GM19025 (cell line): ENCODE results near the gene METAP1.
"Not testable (repeated sequence)": the region's sequence is repeated elsewhere in the genome, so short reads cannot be mapped to it uniquely, and the experiment has no call there.

ENCODE experiments used
- ATAC-seq: cut with Tn5 transposase; IDR thresholded peaks from one replicate; pipeline ENCODE4 v1.9.1; 2021; ENCODE audit warnings: mild to moderate bottlenecking, low read depth, moderate library complexity; ENCODE audit not compliant: unreplicated experiment

Gene METAP1

DNA sequence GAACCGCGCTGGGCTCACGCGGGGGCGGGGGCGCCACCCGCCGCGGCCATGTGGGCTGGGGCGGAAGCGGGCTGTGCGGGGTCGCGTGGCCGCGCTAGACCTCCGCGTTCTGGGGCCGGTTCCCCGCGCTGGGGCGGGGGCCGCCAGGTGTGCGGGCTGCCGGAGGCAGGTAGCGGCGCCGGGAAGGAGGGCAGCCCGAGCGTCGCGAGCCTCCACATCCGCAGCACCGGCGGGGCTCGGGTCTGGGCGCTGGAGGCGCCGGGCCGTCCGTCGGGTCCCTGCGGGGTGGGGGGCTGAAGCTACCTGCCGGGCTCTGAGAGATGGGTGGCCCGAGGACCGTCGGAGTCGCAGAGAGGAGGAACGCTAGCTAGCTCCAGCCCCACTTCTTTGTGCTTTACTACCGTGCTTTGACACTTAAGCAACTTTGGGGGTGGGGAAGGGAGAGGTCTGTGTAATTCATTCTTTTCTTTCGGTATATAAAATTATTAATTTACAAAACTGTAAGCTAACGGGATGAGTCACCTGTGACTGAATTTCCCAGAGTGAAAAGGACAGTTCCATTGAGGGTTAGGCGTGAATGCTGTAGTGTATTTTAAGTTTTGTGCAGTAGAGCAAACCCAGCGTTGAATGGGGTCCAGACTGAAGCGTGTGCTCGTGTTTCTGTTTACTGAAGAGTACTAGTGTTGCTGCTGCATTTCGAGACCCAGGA is 689 bp downstream of the METAP1 start:
- ATAC-seq, result no peak

DNA sequence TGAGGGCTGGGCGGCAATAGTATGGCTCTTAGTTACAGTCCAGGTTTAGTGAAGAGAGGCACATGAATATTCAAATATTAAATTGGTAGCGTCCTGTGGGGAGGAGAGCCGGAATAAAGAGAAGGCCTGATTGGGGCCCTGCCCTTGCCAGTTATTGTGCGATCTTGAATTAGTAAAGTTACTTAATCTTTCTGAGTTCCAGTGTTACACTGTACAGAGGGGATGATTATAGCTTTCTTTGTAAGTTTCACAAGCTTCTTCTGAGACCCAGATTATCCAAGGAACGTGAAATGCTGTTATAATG is 1.2 kb downstream of the METAP1 start:
- ATAC-seq, result no peak

- no peak for ATAC-seq
These were observed 1.6 kb downstream of the METAP1 start for GRCh38 chr4:98997166-98997565.

- no peak for ATAC-seq
These were observed 3.0 kb downstream of the METAP1 start for GRCh38 chr4:98998551-98998950.

DNA sequence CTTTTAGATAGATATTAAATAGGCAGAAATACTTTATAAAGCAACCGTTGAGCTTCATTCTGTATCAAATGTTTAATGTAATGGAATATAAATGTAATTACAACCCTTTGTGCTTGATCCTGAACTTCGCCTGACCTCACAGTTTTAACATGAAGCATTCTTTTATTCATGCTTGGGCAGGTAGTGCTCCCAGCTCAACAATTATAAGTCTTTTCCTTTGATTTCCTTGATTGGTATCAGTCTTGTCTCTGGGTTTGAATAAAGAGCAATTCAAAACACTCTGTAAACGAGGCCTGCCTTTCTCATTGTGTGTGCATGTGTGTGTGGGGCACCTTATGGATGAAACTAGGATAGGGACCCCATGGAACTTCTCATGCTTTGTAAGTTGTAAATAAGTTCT is 6.8 kb downstream of the METAP1 start:
- ATAC-seq, result no peak

DNA sequence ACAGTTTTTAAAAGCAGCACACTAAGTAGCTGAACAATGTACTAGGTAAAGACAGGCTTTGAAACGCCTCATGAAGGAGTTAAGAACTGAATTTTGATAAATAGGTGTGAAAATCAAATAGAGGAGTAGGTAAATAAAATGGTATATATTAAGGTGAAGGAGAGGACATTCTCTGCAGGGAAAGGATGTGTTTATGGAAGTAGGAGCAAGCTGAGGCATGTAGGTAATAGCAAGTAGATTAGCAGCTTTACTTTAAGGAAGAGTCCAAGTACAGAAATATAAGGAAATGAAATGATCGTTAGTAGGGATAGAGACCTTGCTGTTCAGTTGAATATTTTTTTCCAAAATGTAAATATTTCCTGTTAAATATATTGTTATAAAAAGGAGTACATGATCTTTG is 12.5 kb downstream of the METAP1 start:
- ATAC-seq, result no peak

DNA sequence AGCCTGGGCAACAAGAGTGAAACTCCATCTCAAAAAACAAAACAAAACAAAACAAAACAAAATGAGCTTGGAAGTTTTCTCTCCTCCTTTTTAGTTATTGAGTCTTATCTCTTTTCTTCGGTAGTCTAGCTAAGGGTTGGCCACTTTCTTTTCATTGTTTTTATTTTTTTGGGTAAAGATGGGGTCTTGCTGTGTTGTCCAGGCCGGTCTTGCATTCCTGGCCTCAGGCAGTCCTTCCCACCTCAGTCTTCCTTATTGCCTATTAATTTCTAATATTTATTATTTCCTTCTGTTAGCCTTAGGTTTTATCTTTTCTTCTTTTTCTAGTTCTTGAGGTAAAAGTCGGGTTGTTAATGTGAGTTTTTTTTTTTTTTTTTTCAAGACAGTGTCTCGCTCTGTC is 16.4 kb downstream of the METAP1 start:
- ATAC-seq, result no peak

DNA sequence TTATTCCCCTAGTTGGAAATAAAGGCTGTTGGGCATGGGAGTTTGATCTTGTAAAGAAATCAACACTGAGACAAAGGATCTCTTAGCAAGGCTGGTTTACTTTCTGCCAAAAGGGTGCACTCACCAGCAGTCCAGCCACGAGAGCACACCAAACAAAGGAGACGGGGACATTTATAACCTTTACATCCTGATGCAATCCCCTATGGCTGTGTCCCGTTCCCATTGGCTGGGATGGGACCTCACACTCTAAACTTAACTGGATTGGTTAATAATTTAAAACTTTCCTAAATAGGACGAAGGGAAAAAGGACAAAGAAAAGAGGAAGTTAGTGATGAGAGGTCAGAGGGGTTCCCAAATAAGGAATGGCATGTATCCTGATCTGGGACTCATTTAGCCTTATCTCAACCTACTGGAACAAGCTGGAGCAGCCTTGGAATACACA is 17.9 kb downstream of the METAP1 start:
- no peak for ATAC-seq

DNA sequence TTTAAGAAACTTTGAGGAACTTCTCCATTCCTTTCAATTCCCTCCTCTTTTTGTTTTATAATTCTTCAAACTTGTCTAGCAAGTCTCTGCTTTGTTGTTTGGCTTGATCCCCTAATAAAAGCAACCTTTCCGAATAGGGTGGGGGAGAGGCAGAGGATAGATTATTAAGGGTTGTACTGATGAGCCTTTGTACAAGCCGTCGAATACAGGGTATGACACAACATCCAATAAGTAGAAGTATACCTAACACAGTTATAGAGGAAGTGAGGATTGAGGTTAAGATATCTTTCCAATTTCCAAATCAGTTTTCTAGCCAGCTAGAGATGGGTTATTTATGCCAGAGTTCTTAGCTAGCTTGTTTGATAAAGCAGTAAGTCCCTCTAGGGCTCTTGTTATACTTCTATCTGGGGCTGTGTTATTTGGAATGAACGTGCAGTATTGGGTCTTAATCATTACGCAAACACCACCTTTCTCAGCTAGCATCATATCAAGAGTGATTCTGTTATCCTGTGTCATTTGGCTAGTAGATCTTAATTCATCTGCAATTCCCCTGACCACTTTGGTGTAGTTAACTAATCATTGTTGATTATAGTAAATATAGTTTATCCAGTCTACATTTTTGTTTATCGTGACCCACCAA is 18.5 kb downstream of the METAP1 start:
- no peak for ATAC-seq

- no peak for ATAC-seq
These were observed 25.9 kb downstream of the METAP1 start for GRCh38 chr4:99021386-99021785.

DNA sequence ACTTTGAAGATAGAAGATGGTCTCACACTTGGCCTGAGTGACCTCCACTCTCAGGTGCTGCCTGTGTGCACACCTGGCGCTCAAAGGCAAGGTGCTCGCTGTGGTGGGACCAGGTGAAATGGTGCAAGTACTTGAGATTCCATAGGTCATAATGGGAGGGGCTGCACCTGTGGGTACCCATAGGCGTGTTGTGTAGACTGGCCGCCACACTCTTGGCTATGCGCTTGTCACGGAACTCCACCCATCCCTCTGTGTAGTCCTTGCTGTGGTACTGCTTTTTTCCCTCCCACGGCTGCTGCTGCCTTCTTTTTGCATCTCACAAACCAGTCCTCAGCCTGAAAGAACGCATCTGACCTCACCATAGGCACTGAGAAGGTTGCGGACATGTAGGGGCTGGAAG is 27.0 kb downstream of the METAP1 start:
- ATAC-seq, result no peak

DNA sequence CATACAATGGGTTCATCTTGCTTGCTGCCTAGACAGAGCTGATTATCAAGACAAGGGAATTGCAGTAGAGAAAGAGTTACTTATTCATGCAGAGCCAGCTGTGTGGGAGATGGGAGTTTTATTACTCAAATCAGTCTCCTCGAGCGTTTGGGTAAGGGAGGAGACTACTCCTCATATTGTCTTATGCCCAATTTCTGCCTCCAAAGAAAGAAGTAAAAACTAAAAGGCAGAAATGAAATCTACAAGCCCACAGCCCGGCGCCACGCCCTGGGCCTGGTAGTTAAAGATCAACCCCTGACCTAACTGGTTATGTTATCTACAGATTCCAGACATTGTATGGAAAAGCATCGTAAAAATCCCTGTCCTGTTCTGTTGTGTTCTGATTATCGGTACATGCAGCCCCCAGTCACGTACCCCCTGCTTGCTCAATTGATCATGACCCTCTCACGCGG is 28.3 kb downstream of the METAP1 start:
- not testable (repeated sequence) for ATAC-seq

DNA sequence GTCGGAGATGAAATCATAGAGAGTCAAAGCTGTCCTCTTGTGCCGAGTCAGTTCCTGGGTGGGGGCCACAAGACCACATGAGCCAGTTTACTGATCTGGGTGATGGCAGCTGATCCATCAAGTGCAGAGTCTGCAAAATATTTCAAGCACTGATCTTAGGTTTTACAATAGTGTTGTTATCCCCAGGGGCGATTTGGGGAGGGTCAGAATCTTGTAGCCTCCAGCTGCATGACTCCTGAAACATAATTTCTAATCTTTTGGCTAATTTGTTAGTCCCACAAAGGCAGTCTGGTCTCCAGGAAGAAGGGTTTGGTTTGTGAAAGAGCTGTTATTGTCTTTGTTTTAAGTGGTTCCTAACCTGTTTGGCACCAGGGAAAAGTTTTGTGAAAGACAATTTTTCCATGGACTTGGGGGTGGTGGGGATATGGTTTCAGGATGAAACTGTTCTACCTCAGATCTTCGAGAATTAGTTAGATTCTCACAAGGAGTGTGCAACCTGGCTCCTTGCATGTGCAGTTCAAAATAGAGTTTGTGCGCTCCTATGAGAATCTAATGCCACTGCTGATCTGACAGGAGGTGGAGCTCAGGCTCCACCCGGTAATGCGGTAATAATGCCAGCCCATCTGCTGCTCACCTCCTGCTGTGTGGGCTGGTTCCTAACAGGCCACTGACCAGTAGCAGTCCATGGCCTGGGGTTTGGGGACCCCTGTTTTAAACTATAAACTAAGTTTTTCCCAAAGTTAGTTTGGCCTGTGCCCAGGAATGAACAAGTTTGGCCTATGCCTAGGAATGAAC is 29.2 kb downstream of the METAP1 start:
- no peak for ATAC-seq

- ATAC-seq, result no peak
These were observed 30.0 kb downstream of the METAP1 start for GRCh38 chr4:99025506-99025905.

DNA sequence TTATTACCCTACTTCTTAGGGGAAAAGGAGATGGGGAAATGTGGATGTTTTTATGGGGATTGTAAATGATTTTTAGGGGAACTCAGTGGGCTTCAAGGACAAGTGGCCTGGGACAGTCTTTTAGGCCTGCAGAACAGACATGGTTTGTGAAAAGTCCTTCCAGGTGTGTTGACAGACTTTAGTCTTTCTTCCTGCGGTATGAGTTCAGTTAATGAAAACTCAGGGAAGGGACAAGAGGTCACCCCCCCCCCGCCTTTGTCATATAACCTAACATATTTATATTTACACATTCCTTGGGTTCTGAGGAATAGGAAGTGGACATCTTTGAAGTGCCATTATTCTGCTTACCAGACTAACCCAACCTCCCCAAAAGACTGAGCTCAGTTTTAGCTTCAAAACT is 31.8 kb downstream of the METAP1 start:
- no peak for ATAC-seq

GRCh38 chr4:99028187-99028586 is 32.7 kb downstream of the METAP1 start:
- no peak for ATAC-seq

DNA sequence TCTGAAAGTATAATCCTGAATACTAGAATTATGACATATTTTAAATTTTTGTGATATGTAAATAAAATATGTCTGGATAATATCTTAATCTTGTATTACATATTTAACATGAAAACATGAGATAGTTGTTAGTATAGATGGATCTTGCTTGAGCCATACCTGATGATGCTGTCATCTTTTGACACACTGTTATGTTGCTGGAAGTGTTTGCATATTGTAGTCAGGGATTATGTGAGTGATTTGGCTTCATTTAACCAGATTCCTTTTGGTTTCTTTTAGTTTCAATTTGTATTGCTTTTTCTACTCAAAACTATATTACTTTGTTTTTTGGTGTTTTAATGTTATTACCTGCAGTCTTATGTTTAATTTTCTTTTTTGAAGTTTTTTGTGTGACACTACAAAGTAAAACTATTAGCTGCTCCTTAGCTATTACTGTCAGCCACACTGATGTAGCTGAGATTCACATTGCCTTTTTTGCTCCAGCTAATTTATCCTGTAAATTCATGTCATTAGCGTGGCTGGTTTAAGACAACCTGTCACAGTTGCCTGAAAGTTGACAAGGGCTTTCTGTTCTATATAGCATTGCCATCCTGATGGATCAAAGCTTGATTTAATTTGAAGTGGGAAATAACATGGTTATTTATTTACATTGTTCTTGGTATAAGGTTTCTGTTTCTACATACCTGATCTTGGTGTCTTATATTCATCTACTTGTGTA is 33.7 kb downstream of the METAP1 start:
- no peak for ATAC-seq

DNA sequence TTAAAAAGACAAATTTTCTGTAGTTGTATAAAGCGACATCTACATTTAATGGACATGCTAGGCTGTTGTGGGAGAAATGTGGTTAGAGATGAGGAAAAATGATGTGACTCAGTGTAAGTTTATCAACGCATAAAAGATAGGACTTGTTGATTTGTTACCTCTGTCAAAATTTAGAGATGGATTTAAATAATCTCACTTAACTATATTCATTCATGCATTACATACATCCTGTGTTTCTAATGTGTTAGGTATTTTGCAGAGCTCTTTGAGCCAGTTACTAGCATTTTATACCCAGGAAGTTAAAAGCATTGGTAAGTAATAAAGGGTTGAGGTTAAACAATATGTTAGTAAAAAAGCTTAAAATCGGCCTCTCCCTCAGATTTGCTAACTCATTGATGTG is 34.3 kb downstream of the METAP1 start:
- ATAC-seq, result no peak

- ATAC-seq, result no peak
These were observed 38.4 kb downstream of the METAP1 start for GRCh38 chr4:99033956-99034355.

DNA sequence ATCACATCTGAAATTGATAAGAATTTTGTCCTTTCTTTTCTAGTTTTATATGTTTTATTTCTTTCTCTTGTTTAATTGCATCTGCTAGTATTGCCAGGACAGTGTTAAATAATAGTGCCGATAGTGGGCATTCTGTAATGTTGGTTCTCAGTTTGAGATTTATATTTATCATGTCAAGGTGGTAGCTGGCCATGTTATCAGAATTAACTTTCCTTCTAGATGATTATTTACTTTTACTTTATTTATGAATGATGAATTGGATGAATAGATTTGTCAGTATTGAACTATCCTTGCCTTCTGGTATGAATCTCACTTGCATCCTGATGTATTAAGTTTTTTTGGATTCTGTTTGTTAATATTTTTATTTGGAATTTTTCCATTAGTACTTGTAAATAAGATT is 42.7 kb downstream of the METAP1 start:
- ATAC-seq, result no peak

- ATAC-seq, result no peak
These were observed 47.8 kb downstream of the METAP1 start for GRCh38 chr4:99043346-99043745.
